DOHH2 (cell line): ENCODE measurements around the gene CHD9NB.

Source experiments
- EZH2phosphoT487 ChIP-seq: fragments of 200-600 bp; sonication (generic); IDR thresholded peaks from 2 replicates; pipeline ENCODE4 v1.6.1; 2017; ENCODE audit warnings: borderline replicate concordance, mild to moderate bottlenecking, antibody characterized with exemption, low read length, moderate library complexity, mixed read lengths
- TF ChIP-seq, protein P1 (sequence below): fragments of 200-600 bp; sonication (generic); IDR thresholded peaks from one replicate; pipeline ENCODE4 v1.5.1; 2014; ENCODE audit warnings: antibody characterized with exemption, mild to moderate bottlenecking, low read depth, low read length; ENCODE audit not compliant: poor library complexity, severe bottlenecking

- TF ChIP-seq EZH2phosphoT487 = no peak
- TF ChIP-seq, protein P1, sequence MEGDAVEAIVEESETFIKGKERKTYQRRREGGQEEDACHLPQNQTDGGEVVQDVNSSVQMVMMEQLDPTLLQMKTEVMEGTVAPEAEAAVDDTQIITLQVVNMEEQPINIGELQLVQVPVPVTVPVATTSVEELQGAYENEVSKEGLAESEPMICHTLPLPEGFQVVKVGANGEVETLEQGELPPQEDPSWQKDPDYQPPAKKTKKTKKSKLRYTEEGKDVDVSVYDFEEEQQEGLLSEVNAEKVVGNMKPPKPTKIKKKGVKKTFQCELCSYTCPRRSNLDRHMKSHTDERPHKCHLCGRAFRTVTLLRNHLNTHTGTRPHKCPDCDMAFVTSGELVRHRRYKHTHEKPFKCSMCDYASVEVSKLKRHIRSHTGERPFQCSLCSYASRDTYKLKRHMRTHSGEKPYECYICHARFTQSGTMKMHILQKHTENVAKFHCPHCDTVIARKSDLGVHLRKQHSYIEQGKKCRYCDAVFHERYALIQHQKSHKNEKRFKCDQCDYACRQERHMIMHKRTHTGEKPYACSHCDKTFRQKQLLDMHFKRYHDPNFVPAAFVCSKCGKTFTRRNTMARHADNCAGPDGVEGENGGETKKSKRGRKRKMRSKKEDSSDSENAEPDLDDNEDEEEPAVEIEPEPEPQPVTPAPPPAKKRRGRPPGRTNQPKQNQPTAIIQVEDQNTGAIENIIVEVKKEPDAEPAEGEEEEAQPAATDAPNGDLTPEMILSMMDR = no peak
Observed at GRCh38 chr16:53073022-53073421, 20.3 kb upstream of the CHD9NB start.
